H9 (cell line): ENCODE results near the gene FSIP1. TPM values are rescaled to one million over a fixed set of nuclear protein-coding genes. Genes with fewer than 3 reads are reported as not detected.
A peak's percentile ranks its signal among the peaks of the same experiment; 100 is the strongest.

Experiments
- DNase-seq: peaks from one replicate; pipeline ENCODE4 v3.0.0-alpha.2; 2017
- H2AFZ ChIP-seq: one replicate; pipeline ENCODE4 v1.6.1; 2013; ENCODE audit warnings: mild to moderate bottlenecking, low read length, control low read depth, moderate library complexity
- H2AK5ac ChIP-seq: 2 replicates; pipeline ENCODE4 v1.6.1; 2013; ENCODE audit warnings: low read length, control low read depth, mixed read lengths; ENCODE audit not compliant: insufficient read length
- H2BK120ac ChIP-seq: one replicate; pipeline ENCODE4 v1.6.1; 2013; ENCODE audit warnings: low read depth, mild to moderate bottlenecking, low read length, control low read depth, inconsistent platforms; ENCODE audit not compliant: poor library complexity, severe bottlenecking
- H2BK12ac ChIP-seq: 2 replicates; pipeline ENCODE4 v1.6.1; 2013; ENCODE audit warnings: low read length, control low read depth, mixed read lengths, low read depth; ENCODE audit not compliant: insufficient read length
- H2BK15ac ChIP-seq: 2 replicates; pipeline ENCODE4 v1.6.1; 2013; ENCODE audit warnings: low read depth, low read length, control low read depth
- H2BK20ac ChIP-seq: one replicate; pipeline ENCODE4 v1.6.1; 2013; ENCODE audit warnings: low read depth, mild to moderate bottlenecking, low read length, control low read depth, inconsistent platforms; ENCODE audit not compliant: poor library complexity, severe bottlenecking
- H2BK5ac ChIP-seq: 2 replicates; pipeline ENCODE4 v1.6.1; 2013; ENCODE audit warnings: low read length, control low read depth, mixed read lengths; ENCODE audit not compliant: insufficient read length
- H3K14ac ChIP-seq: 2 replicates; pipeline ENCODE4 v1.6.1; 2013; ENCODE audit warnings: low read length, control low read depth; ENCODE audit not compliant: insufficient read depth
- H3K18ac ChIP-seq: 2 replicates; pipeline ENCODE4 v1.6.1; 2013; ENCODE audit warnings: low read depth, mild to moderate bottlenecking, mixed read lengths, low read length, control low read depth; ENCODE audit not compliant: insufficient read length
- H3K23ac ChIP-seq: 2 replicates; pipeline ENCODE4 v1.6.1; 2013; ENCODE audit warnings: low read length, control low read depth, mixed read lengths, low read depth; ENCODE audit not compliant: insufficient read length
- H3K23me2 ChIP-seq: 2 replicates; pipeline ENCODE4 v1.6.1; 2013; ENCODE audit warnings: low read depth, mild to moderate bottlenecking, mixed read lengths, low read length, control low read depth; ENCODE audit not compliant: insufficient read length, poor library complexity, severe bottlenecking
- H3K27ac ChIP-seq: 2 replicates; pipeline ENCODE4 v1.5.1; 2013; ENCODE audit warnings: low read length, control low read depth, mixed read lengths, low read depth; ENCODE audit not compliant: insufficient read length
- H3K27me3 ChIP-seq: 2 replicates; pipeline ENCODE4 v1.6.1; 2013; ENCODE audit warnings: low read length, control low read depth, inconsistent platforms; ENCODE audit not compliant: insufficient read depth
- H3K4ac ChIP-seq: 2 replicates; pipeline ENCODE4 v1.6.1; 2013; ENCODE audit warnings: low read depth, mild to moderate bottlenecking, control low read depth, inconsistent platforms, low read length, moderate library complexity
- H3K4me1 ChIP-seq: 2 replicates; pipeline ENCODE4 v1.6.1; 2013; ENCODE audit warnings: low read length, control low read depth, inconsistent platforms; ENCODE audit not compliant: insufficient read depth
- H3K4me2 ChIP-seq: 2 replicates; pipeline ENCODE4 v1.6.1; 2013; ENCODE audit warnings: low read length, control low read depth, mixed read lengths; ENCODE audit not compliant: insufficient read length, insufficient read depth
- H3K56ac ChIP-seq: 2 replicates; pipeline ENCODE4 v1.6.1; 2013; ENCODE audit warnings: low read depth, mild to moderate bottlenecking, mixed read lengths, low read length, control low read depth; ENCODE audit not compliant: insufficient read length
- H3K79me1 ChIP-seq: 2 replicates; pipeline ENCODE4 v1.6.1; 2013; ENCODE audit warnings: low read depth, mild to moderate bottlenecking, moderate library complexity, low read length, control low read depth, inconsistent platforms; ENCODE audit not compliant: insufficient read depth, poor library complexity, severe bottlenecking
- H3K79me2 ChIP-seq: 2 replicates; pipeline ENCODE4 v1.6.1; 2013; ENCODE audit warnings: low read length, control low read depth, inconsistent platforms; ENCODE audit not compliant: insufficient read depth
- H3K9ac ChIP-seq: 2 replicates; pipeline ENCODE4 v1.6.1; 2013; ENCODE audit warnings: low read length, control low read depth, mixed read lengths; ENCODE audit not compliant: insufficient read length; ENCODE audit errors: extremely low read depth
- H3K9me3 ChIP-seq: one replicate; pipeline ENCODE4 v1.6.1; 2013; ENCODE audit warnings: low read depth, low read length, inconsistent platforms; ENCODE audit not compliant: control insufficient read depth
- H3T11ph ChIP-seq: one replicate; pipeline ENCODE4 v1.6.1; 2013; ENCODE audit warnings: mild to moderate bottlenecking, low read length, control low read depth, inconsistent platforms
- H4K20me1 ChIP-seq: one replicate; pipeline ENCODE4 v1.6.1; 2013; ENCODE audit not compliant: control insufficient read depth, insufficient read length, insufficient read depth
- H4K5ac ChIP-seq: 2 replicates; pipeline ENCODE4 v1.6.1; 2013; ENCODE audit warnings: low read depth, mild to moderate bottlenecking, mixed read lengths, low read length, control low read depth; ENCODE audit not compliant: insufficient read length
- H4K8ac ChIP-seq: replicated peaks from 2 replicates; pipeline ENCODE4 v1.6.1; 2013; ENCODE audit warnings: low read length, control low read depth, mixed read lengths, low read depth; ENCODE audit not compliant: insufficient read length
- H4K91ac ChIP-seq: 2 replicates; pipeline ENCODE4 v1.6.1; 2013; ENCODE audit warnings: low read depth, mild to moderate bottlenecking, moderate library complexity, mixed read lengths, low read length, control low read depth; ENCODE audit not compliant: insufficient read length
- H3K27ac Mint-ChIP-seq, 3 experiments: 2 replicates in 2 of 3; 3 replicates in 1 of 3; pipeline ENCODE4 v1.8.0; 2020 to 2021; ENCODE audit warnings: mixed read lengths in 3 of 3, mild to moderate bottlenecking in 1 of 3, moderate library complexity in 1 of 3
- H3K27me3 Mint-ChIP-seq: 2 replicates; pipeline ENCODE4 v1.8.0; 2021; ENCODE audit warnings: low read depth, mild to moderate bottlenecking, moderate library complexity, mixed read lengths
- H3K36me3 Mint-ChIP-seq, 3 experiments: 2 replicates in 2 of 3; 3 replicates in 1 of 3; pipeline ENCODE4 v1.8.0; 2020 to 2021; ENCODE audit warnings: low read depth in 3 of 3, mixed read lengths in 3 of 3; ENCODE audit not compliant: insufficient read depth in 1 of 3
- H3K4me1 Mint-ChIP-seq, 2 experiments: 2 replicates each; pipeline ENCODE4 v1.8.0; 2020; ENCODE audit warnings: mixed read lengths in 2 of 2
- H3K4me3 Mint-ChIP-seq, 2 experiments: 2 replicates in 1 of 2; 3 replicates in 1 of 2; pipeline ENCODE4 v1.8.0; 2020 to 2021; ENCODE audit warnings: mild to moderate bottlenecking in 2 of 2, mixed read lengths in 2 of 2, moderate library complexity in 1 of 2
- H3K9me3 Mint-ChIP-seq, 2 experiments: 2 replicates in 1 of 2; 3 replicates in 1 of 2; pipeline ENCODE4 v1.8.0; 2020; ENCODE audit warnings: mild to moderate bottlenecking in 2 of 2, mixed read lengths in 2 of 2, moderate library complexity in 1 of 2
- CTCF ChIP-seq: fragments of 200-600 bp; sonication (generic); conservative IDR thresholded peaks from 3 replicates; pipeline ENCODE4 v1.8.0; 2021; ENCODE audit warnings: antibody characterized with exemption, mild to moderate bottlenecking
- WGBS: extraction: QIAGEN DNeasy Blood & Tissue Kit; methylation state at CpG from one replicate; pipeline ENCODE4 v1.1.7; 2013; ENCODE audit warnings: missing lambda C conversion rate, low lambda C conversion rate, mixed read lengths; ENCODE audit not compliant: insufficient read length; ENCODE audit errors: extremely low coverage; 5-methylcytosine and 5-hydroxymethylcytosine counted together
- total RNA-seq: library from RNA; stranded (reverse); gene quantifications from 2 replicates; pipeline ENCODE4 v1.2.1, GENCODE V29; 2021

The FSIP1 gene
- total RNA-seq, 1 experiment from 2014 or later: 0.96 TPM

GRCh38 chr15:39582286-39582976, 200.2 kb downstream of the FSIP1 start:
- H3K79me2 ChIP-seq: no peaks in the 10 kb centered on the region; the same call in 1 of the 2 replicates
- DNase-seq: no peak
- no peak overlapping the region for H3K23ac ChIP-seq
- H2BK120ac ChIP-seq: no peak overlapping the region
- H2BK12ac ChIP-seq: no peak overlapping the region
- H3K4ac ChIP-seq: no peak overlapping the region
- no peak overlapping the region for H3K27ac Mint-ChIP-seq
- no peak overlapping the region for H4K91ac ChIP-seq
- no peak overlapping the region for H3K27ac ChIP-seq
- H3K9me3 Mint-ChIP-seq: peaks cover 0 to 5% of the 10 kb centered on the region in 2 experiments; a peak in 1 of 5 replicates
- peaks cover 15% of the 10 kb centered on the region for H3K23me2 ChIP-seq
- H2BK5ac ChIP-seq: no peak overlapping the region
- no peak overlapping the region for H2BK20ac ChIP-seq
- no peak overlapping the region for H4K5ac ChIP-seq
- H4K8ac ChIP-seq: no peak overlapping the region
- H3K4me1 Mint-ChIP-seq: peaks cover 33 to 44% of the 10 kb centered on the region in 2 experiments
- no peak overlapping the region for H2AFZ ChIP-seq
- H3T11ph ChIP-seq: no peak overlapping the region
- H2AK5ac ChIP-seq: no peak overlapping the region
- no peaks in the 10 kb centered on the region for H3K27me3 ChIP-seq
- H3K4me1 ChIP-seq: no peaks in the 10 kb centered on the region; the same call in 1 of the 2 replicates
- TF ChIP-seq CTCF: no peak
- no peaks in the 10 kb centered on the region for H4K20me1 ChIP-seq
- no peak overlapping the region for H3K18ac ChIP-seq
- no peaks in the 10 kb centered on the region for H3K79me1 ChIP-seq
- peak overlapping the region; percentile 90 to 91 for H3K4me3 Mint-ChIP-seq
- H3K4me2 ChIP-seq: peak overlapping the region; percentile 19
- H3K9ac ChIP-seq: no peak overlapping the region
- no peak overlapping the region for H3K56ac ChIP-seq
- peaks cover 15% of the 10 kb centered on the region for H3K27me3 Mint-ChIP-seq
- no peaks in the 10 kb centered on the region for H3K9me3 ChIP-seq
- no peak overlapping the region for H3K14ac ChIP-seq
- no CpG with 5 or more reads among the region's 20 CpGs for WGBS
- no peak overlapping the region for H2BK15ac ChIP-seq
- peaks cover 31 to 57% (median 56%) of the 10 kb centered on the region in 3 experiments; a peak in 6 of 7 replicates for H3K36me3 Mint-ChIP-seq
